Measurements from ENCODE around the gene MED14.

GRCh38 chrX:40757058-40757457 is 21.7 kb upstream of the MED14 start:
- TF ChIP-seq, protein P1, sequence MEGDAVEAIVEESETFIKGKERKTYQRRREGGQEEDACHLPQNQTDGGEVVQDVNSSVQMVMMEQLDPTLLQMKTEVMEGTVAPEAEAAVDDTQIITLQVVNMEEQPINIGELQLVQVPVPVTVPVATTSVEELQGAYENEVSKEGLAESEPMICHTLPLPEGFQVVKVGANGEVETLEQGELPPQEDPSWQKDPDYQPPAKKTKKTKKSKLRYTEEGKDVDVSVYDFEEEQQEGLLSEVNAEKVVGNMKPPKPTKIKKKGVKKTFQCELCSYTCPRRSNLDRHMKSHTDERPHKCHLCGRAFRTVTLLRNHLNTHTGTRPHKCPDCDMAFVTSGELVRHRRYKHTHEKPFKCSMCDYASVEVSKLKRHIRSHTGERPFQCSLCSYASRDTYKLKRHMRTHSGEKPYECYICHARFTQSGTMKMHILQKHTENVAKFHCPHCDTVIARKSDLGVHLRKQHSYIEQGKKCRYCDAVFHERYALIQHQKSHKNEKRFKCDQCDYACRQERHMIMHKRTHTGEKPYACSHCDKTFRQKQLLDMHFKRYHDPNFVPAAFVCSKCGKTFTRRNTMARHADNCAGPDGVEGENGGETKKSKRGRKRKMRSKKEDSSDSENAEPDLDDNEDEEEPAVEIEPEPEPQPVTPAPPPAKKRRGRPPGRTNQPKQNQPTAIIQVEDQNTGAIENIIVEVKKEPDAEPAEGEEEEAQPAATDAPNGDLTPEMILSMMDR (IDR thresholded peaks at IDR 0.05), result no peak
- TF ChIP-seq POLR2A (IDR thresholded peaks at IDR 0.05), result no peak
